ENCODE measurements around the gene DHX36.

DNA sequence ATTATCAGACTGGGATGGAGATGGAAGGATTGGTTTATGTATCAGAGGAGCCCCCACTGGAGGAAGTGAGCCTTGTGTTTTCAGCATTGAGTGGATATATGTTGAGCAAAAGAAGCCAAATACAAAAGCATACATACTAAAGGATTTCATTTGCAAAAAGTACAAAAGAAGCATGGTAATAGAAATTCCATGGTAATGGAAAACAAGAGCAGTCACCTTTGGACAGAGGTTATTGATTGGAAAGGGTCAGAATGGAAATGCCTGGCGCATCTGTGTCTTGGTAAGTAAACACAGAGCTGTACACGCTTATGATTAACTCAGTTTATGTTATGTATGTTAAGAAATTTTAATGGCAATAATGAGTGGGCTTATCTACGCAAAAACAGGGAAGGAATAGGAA lies 72.7 kb downstream of the DHX36 start:
- TF ChIP-seq, protein P1, sequence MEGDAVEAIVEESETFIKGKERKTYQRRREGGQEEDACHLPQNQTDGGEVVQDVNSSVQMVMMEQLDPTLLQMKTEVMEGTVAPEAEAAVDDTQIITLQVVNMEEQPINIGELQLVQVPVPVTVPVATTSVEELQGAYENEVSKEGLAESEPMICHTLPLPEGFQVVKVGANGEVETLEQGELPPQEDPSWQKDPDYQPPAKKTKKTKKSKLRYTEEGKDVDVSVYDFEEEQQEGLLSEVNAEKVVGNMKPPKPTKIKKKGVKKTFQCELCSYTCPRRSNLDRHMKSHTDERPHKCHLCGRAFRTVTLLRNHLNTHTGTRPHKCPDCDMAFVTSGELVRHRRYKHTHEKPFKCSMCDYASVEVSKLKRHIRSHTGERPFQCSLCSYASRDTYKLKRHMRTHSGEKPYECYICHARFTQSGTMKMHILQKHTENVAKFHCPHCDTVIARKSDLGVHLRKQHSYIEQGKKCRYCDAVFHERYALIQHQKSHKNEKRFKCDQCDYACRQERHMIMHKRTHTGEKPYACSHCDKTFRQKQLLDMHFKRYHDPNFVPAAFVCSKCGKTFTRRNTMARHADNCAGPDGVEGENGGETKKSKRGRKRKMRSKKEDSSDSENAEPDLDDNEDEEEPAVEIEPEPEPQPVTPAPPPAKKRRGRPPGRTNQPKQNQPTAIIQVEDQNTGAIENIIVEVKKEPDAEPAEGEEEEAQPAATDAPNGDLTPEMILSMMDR (IDR thresholded peaks at IDR 0.05 in 8 of 11, conservative IDR thresholded peaks at IDR 0.05 in 3 of 11), result no peak
- no peak for TF ChIP-seq POLR2AphosphoS5 (IDR thresholded peaks at IDR 0.05)
